ENCODE results near the gene TXNDC8.
"Not testable (repeated sequence)": the region's sequence is repeated elsewhere in the genome, so short reads cannot be mapped to it uniquely, and the experiment has no call there.

TXNDC8 gene
- total RNA-seq: 0 reads per million in 4 experiments

GRCh38 chr9:110337727-110338126, at the start of gene TXNDC8:
Gene TXNDC8, minus strand, starts transcription at chr9:110337863.
- no peak for DNase-seq

DNA sequence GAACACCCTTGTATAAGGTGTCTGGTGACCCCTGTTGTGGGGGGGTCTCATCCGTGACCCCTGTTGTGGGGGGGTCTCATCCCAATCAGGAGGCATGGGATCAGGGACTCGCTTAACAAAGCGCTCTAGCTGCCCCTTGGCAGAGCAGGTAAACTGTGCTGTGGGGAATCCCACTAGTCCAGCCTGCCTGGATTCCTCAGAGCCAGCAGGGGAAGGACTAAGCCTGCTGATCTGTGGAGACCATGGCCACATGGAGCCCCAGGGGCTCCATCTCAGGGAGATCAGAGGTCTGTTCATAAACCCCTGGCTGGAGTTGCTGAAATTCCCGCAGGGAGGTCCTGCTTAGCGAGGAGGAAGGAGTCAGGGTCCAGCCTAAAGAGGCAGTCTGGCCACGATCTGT, 45.8 kb upstream of the TXNDC8 start:
- DNase-seq: no peak

GRCh38 chr9:110382731-110383130, 45.1 kb upstream of the TXNDC8 start:
- no peak for DNase-seq

- no peak for DNase-seq
Observed at GRCh38 chr9:110371411-110372007, 33.8 kb upstream of the TXNDC8 start.

GRCh38 chr9:110370315-110370714, 32.7 kb upstream of the TXNDC8 start:
- no peak for DNase-seq

DNA sequence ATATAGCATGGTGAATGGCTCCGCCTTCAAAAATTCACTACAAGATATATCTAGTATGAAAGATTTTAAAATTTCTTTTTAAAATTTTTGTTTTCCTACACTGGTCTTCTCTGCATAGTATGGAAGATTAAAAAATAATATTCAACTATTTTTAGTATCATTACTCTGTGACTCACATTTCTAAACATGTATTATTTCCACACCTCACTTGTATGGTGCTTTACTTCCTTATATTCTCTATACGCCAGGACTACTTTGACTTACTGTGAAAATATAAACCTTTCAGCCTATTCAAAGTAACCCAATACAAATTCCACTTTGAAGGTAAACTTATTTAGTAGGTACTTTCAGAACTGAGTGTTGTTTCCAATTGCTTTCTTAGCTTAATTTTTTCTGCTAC, 26.8 kb upstream of the TXNDC8 start:
- no peak for DNase-seq

DNA sequence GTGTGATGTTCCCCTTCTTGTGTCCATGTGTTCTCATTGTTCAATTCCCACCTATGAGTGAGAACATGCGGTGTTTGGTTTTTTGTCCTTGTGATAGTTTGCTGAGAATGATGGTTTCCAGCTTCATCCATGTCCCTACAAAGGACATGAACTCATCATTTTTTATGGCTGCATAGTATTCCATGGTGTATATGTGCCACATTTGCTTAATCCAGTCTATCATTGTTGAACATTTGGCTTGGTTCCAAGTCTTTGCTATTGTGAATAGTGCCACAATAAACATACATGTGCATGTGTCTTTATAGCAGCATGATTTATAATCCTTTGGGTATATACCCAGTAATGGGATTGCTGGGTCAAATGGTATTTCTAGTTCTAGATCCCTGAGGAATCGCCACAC, 21.3 kb upstream of the TXNDC8 start:
- not testable (repeated sequence) for DNase-seq

- DNase-seq: no peak
Observed at GRCh38 chr9:110357505-110357904, 19.8 kb upstream of the TXNDC8 start.

- DNase-seq: no peak
Observed at GRCh38 chr9:110356639-110357395, 19.2 kb upstream of the TXNDC8 start.

DNA sequence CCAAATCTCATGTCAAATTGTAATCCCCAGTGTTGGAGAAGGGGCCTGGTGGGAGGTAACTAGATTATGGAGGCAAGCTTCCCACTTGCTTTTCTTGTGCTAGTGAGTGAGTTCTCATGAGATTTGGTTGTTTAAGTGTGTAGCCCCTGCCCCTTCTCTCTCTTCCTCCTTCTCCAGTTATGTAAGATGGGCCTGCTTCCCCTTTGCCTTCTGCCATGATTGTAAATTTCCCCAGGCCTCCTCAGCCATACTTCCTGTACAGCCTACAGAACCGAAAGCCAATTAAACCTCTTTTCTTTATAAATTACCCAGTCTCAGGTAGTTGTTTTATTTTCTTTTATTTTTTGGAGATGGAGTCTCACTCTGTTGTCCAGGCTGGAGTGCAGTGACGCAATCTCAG, 18.2 kb upstream of the TXNDC8 start:
- DNase-seq: no peak

DNA sequence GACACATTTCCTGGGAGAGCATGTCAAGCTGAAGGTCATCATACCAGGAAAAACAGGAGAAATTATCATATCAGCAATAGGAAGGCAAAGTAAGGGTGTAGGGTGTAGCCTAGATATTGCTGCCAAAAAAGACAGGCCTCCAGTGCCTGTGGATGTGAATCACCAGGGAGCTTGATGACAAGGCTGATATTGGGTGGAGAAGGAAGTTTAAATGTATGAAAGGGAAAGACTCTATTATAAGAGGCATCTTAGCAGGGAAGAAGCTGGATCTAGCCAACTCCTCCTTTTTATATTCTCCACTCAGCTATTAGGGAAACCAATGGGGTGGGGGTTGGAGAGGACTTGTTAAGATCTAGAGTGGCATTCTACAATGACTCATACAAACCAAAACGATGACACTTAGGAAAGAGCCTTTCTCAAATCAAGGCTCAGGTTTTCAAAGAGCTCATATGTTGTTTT, 13.4 kb upstream of the TXNDC8 start:
- DNase-seq: no peak

DNA sequence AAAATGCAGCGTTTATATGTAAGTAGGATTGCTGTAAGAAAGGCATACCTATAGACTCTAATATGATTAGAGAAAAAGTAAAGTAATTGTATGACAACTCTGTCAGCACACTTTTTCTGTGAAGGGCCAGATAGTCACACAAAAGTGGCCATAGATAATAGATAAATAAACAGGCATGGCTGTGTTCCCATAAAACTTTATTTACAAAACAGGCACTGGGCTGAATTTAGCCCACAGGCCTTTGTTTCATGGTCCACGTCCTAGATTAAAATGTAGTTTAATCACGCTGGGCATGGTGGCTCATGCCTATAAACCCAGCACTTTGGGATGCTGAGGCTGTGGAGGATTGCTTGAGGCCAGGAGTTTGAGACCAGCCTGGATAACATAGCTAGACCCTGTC, 8.7 kb upstream of the TXNDC8 start:
- no peak for DNase-seq

GRCh38 chr9:110344821-110345220, 7.2 kb upstream of the TXNDC8 start:
- DNase-seq: no peak

DNA sequence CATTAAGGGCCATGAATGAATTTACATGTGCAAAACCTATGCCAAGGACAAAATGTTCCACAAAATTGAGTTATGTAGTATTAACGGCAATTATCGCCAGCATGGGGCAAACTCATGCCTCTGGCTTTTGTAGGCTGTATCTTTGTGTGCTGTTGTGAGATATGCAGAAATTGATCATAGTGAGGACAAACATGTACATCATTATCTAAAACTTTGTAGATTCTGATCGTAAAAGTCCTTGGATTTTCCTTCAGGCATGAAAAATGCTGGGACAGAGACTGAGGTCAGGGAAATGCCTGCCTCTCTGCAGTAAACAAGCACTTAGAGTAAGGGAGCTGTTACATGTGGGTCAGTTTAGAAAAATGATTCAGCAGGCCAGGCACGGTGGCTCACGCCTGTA, 5.9 kb upstream of the TXNDC8 start:
- DNase-seq: no peak

DNA sequence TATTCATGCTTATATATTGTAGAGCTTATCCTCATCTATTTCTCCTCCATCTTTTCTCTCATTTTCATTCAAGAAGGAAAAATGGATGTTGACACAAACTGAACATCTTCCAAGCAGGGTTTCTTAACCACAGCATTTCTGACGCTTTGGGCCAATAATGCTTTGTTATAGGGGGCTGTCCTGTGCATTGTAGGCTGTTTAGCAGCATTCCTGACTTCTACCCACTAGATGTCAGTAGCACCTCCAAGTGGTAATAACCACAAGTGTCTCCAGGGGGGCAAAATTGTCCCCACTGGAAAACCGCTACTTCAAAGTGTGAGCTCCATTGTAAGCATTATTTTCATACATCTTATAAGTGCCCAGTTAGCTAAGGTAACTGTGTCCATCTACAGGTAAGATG, 2.6 kb upstream of the TXNDC8 start:
- no peak for DNase-seq

GRCh38 chr9:110338143-110338542, 480 bp upstream of the TXNDC8 start:
- no peak for DNase-seq

DNA sequence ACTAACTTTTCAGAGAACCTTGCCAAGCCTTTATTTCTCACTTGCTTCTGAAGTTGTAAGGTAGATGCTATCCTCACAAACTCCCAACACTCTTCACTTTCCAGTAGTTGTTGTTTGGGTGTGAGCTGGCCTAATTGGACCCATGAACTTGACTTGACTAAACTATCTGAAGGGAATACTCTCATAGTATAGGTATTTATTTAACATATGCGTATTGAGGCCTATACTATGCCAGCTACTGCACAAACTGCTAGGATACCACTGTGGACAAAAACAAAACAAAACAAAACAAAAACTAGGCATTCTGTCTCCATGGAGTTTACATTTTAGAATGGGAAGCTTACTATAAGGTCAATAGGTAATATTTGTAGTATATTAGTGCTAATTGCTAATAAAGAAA, 1.3 kb downstream of the TXNDC8 start:
- no peak for DNase-seq

GRCh38 chr9:110334871-110335270, 2.8 kb downstream of the TXNDC8 start:
- DNase-seq: no peak

- DNase-seq: no peak
Observed at GRCh38 chr9:110334183-110334582, 3.5 kb downstream of the TXNDC8 start.

GRCh38 chr9:110332766-110333165, 4.9 kb downstream of the TXNDC8 start:
- no peak for DNase-seq

DNA sequence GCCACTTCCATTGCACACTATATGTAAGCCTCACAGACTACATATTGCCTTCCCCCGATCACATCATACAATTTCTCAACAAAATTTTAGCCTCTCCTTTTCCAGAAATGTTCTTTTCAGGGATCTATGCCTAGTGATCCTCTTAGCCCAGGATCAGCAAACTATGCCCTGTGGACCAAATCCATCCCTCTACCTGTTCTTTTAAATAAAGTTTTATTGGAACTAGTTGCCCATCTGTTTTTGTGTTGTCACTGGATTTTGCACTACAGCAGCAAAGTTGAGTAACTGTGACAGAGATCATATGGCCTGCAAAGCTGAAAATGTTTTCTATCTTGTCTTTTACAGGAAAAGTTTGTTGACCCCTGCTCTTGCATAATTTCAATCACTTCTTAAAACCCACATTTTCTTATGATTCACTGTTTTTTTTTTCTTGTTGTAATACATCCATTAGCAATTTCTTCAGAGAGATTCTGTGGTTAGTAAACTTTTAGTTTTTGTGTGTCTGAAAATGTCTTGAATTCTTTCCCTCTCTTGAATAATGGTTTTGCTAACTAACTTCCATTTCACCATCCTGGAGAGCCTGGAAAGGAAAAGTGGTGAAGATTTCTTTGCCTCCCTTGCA, 7.1 kb downstream of the TXNDC8 start:
- DNase-seq: no peak

DNA sequence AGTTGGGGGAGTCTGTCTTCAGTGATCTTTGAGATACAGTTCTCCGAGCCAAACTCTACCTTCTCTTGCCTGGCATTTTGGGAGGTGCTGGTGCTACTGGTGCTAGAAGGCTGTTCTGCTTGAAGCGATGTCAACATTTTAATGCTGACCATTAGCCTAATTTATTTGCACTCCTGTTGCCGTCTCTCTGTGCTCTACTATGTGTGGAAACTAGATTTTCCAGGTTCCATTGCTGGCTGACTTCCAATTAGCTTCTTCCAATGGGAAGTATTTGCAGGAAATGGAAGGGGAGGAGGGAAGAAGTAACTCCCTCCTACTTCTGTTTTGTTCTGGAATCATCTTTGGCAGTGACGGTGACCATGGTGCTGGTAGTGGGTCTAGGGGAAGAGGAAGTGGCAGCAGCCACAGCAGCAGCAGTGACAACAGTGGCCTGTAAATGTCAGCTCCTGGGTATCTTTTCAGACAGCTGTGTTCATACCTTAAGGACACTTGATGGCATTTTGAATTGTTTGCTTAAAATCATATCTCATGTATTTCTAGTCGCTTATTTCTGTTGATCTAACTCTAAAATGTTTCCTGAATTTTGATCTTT, 7.9 kb downstream of the TXNDC8 start:
- DNase-seq: no peak

DNA sequence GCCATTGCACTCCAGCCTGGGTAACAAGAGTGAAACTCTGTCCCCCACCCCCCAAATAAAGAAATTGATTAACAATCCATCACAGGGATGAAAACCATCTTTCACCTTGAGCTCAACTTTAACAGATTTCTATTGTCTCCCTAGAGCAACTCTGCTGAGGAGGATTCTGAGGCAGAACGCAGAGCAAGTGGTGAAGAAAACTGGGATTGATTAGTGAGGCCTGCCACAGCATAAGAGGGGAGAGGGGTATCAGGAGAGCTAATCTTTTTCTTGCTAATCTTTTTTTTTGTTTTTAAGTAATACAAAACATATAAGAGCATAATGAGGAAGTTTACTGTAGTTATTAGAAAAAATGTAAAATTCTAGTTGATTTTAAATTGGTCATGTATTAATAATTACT, 8.9 kb downstream of the TXNDC8 start:
- DNase-seq: no peak

DNA sequence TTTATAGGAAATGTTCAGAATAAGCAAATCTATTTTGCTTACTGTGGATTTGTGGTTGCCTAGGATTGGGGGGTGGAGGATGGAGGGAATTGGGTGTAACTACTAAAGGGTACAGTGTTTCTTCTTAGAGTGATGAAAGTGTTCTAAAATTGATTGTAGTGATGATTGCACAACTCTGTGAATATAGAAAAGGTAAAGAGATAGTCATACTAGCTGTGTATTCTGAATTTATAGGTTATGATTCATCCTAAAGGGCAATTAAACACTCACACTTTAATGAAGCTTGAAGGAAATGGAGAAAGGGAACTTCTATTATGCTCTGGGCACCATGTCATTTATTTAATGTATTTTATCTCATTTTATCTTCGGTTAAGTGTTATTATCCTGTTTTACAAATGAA, 9.9 kb downstream of the TXNDC8 start:
- DNase-seq: no peak

Measured in effector CD8-positive, alpha-beta T cell (primary cell).